OCI-LY1 (cell line): ENCODE data around the gene DPF3.

Experiments used
- CTCF ChIP-seq: fragments of 200-600 bp; sonication (generic), shearing (Covaris generic); IDR thresholded peaks from 2 replicates; pipeline ENCODE4 v1.5.1; 2017; ENCODE audit warnings: mild to moderate bottlenecking, antibody characterized with exemption, low read length, moderate library complexity, mixed read lengths
- EZH2 ChIP-seq: fragments of 200-600 bp; sonication (generic), shearing (Covaris generic); IDR thresholded peaks from 2 replicates; pipeline ENCODE4 v1.8.0; 2017; ENCODE audit warnings: borderline replicate concordance, mixed run types, mild to moderate bottlenecking, antibody characterized with exemption, low read length, moderate library complexity, mixed read lengths

GRCh38 chr14:72598306-72598705 is 295.6 kb downstream of the DPF3 start:
- TF ChIP-seq CTCF: no peak
- TF ChIP-seq EZH2: no peak
